ENCODE data around the gene ZBTB21. TPM values are rescaled to one million over a fixed set of nuclear protein-coding genes. Genes with fewer than 3 reads are reported as not detected.

ZBTB21 gene
- total and polyA plus RNA-seq, 2 of the 4 experiments (the other 2 are of a cell fraction): 6.8 to 12.0 TPM

- ChIA-PET CTCF (no interaction called here), POLR2A (ENCODE audit: unreplicated experiment) (no interaction called here)
- H2BK20ac ChIP-seq (ENCODE audit: low read depth, low read length): peak overlapping the region; percentile 96
- H2AFZ ChIP-seq (replicated peaks; ENCODE audit: low read length, poor library complexity): peak overlapping the region; percentile 39
- 95% methylated on average over 13 of the region's 16 CpGs; no CpG with 5 or more reads in 1 of the 2 experiments for WGBS, 2 experiments (ENCODE audit: extremely low coverage in 2 of 2, insufficient read length in 1 of 2)
- H3K79me1 ChIP-seq (ENCODE audit: low read depth in 1 of 2, low read length in 2 of 2): peaks cover 0 to 15% of the 10 kb centered on the region in 2 experiments; a peak in 2 of 4 replicates
- peak overlapping the region; percentile 97 for H2AK5ac ChIP-seq (ENCODE audit: low read depth, low read length)
- H3K9me3 ChIP-seq (ENCODE audit: control insufficient read depth, insufficient read depth, low read length): no peaks in the 10 kb centered on the region
- TF ChIP-seq MAZ (IDR thresholded peaks at IDR 0.05; ENCODE audit: borderline replicate concordance, low read depth, low read length) (no peak), CHD1 (IDR thresholded peaks at IDR 0.05; ENCODE audit: low read depth, low read length) (no peak), CTCF (conservative IDR thresholded peaks at IDR 0.05; ENCODE audit: low read depth, low read length) (no peak), SMC3 (IDR thresholded peaks at IDR 0.05; ENCODE audit: low read depth, low read length) (no peak), NFE2L2 (IDR thresholded peaks at IDR 0.05; ENCODE audit: low read depth, low read length) (0 out of 2 replicates have a peak, but pooled peaks have one; percentile 19)
- dilution Hi-C loops (cut with HindIII; ENCODE audit: low sequenced_read_pairs, unreplicated experiment): no loop called here
- peak overlapping the region; percentile 51 for H2AK9ac ChIP-seq (replicated peaks; ENCODE audit: low read depth, low read length, poor library complexity)
- H3K4ac ChIP-seq (ENCODE audit: low read depth, low read length): peak overlapping the region; percentile 96; the same call in 1 of the 2 replicates
- H3K4me3 ChIP-seq (ENCODE audit: insufficient read depth, low read depth, low read length): no peak overlapping the region
- H3K23ac ChIP-seq (ENCODE audit: low read depth, low read length): no peak overlapping the region
- H3K56ac ChIP-seq (ENCODE audit: extremely low read depth, insufficient read depth, low read length): no peak overlapping the region
- no peak overlapping the region for H3K27ac ChIP-seq (ENCODE audit: insufficient read depth, low read length)
- H3K18ac ChIP-seq (ENCODE audit: low read depth, low read length): no peak overlapping the region
- peak overlapping the region; percentile 7 for H2BK5ac ChIP-seq (ENCODE audit: low read depth, low read length, poor library complexity, severe bottlenecking)
- no peaks in the 10 kb centered on the region for H4K20me1 ChIP-seq (ENCODE audit: insufficient read depth, low read length)
- peaks cover 19% of the 10 kb centered on the region for H3K4me1 ChIP-seq (ENCODE audit: control insufficient read depth, insufficient read depth, low read length)
- no peak for ATAC-seq (ENCODE audit: low read depth)
- H2BK15ac ChIP-seq (ENCODE audit: low read depth, low read length): peak overlapping the region; percentile 90; the same call in 1 of the 3 replicates
- H4K91ac ChIP-seq (ENCODE audit: insufficient read depth, low read depth, low read length): peak overlapping the region; percentile 86
- H3K9ac ChIP-seq (ENCODE audit: low read depth, low read length): no peak overlapping the region
- BruUV-seq (replicated peaks): no TSS peak
- intact Hi-C loops (cut with micrococcal nuclease): loop anchor here (5.0 kb wide), 1 partner anchor 158 kb away; no protein-coding TSS in a partner anchor
- H4K5ac ChIP-seq (ENCODE audit: low read depth, low read length): no peak overlapping the region
- H3K36me3 ChIP-seq (ENCODE audit: control insufficient read depth, insufficient read depth, low read length): no peaks in the 10 kb centered on the region
- DNase-seq: no peak
- peak overlapping the region; percentile 70 for H3K14ac ChIP-seq (replicated peaks; ENCODE audit: low read depth, low read length)
- H4K8ac ChIP-seq (ENCODE audit: low read depth in 2 of 2, low read length in 2 of 2): peak overlapping the region in 1 of 2 experiments; percentile 79; a peak in 2 of 4 replicates
- H3K9me1 ChIP-seq (ENCODE audit: insufficient read depth, low read length): peaks cover 30% of the 10 kb centered on the region
- 0 out of 2 replicates have a peak, but pooled peaks cover 1% of the 10 kb centered on the region for H3K27me3 ChIP-seq (ENCODE audit: control insufficient read depth, insufficient read depth, low read length)
- H3K4me2 ChIP-seq (ENCODE audit: low read depth, low read length): no peak overlapping the region
- H2BK120ac ChIP-seq (ENCODE audit: low read depth, low read length): peak overlapping the region; percentile 87
- in situ Hi-C loops (cut with MboI; ENCODE audit: low sequenced_read_pairs): no loop called here
Measured at GRCh38 chr21:41958886-41959563, 51.1 kb downstream of the ZBTB21 start.
